GM20431 (cell line): Measurements from ENCODE around the gene DCT.

ENCODE experiments used
- in situ Hi-C: fragments of 300-500 bp; cut with MseI, MboI; formaldehyde crosslinking; loops from one replicate; pipeline ENCODE4 v1.15.0; 2020; ENCODE audit warnings: low sequenced_read_pairs; ENCODE audit not compliant: unreplicated experiment

Gene DCT

DNA sequence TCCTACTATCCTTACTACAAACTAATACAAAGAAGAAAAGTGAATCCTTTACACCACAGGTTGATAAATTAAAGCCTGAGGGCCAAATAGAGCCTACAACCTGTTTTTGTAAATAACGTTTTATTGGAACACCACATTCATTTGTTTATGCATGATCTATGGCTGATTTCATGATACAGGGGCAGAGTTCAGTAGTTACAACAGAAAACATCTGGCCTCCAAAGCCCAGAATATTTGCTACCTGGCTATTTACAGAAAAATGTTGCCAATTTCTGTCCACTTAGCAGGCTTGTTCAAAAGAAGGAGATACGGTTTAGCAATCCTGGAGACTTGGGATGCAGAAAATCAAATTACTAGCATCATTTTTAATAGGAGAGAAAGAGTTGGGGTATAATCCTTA is 24.1 kb downstream of the DCT start:
- in situ Hi-C loops = no loop called here

DNA sequence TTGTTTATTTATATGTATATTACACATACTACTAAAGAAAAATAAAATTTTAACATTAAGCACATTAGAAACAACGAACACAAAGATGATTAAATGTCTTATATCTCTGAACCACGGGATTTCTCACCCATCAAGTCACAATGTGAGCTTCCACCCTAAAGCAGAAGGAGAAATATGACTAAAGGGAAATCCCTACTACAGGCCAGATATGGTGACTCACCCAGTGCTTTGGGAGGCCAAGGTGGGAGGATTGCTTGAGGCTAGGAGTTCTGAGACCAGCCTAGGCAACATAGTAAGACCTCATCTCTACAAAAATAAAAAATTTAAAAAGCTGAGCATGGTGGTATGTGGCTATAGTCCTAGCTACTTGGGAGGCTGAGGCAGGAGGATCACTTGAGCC is 24.6 kb downstream of the DCT start:
- in situ Hi-C loops = no loop called here

DNA sequence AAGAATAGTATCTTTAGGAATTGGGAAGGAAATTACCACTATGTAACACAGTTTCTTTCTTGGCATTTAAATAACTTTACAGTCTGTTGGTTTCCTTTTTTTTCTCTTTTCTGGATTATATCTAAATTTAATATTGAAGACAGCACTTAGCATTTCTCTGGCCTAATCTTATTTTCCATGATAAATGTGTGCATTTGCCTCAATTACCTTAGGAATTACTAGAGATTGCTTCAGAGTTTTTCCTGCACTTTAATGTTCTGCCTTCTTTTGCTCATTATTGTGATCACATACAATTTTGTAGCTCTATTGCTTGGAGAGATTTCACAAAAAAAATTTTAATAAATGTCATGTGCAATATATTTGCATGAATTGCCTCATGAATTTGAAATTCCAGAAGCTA is 25.1 kb downstream of the DCT start:
- in situ Hi-C loops = no loop called here

DNA sequence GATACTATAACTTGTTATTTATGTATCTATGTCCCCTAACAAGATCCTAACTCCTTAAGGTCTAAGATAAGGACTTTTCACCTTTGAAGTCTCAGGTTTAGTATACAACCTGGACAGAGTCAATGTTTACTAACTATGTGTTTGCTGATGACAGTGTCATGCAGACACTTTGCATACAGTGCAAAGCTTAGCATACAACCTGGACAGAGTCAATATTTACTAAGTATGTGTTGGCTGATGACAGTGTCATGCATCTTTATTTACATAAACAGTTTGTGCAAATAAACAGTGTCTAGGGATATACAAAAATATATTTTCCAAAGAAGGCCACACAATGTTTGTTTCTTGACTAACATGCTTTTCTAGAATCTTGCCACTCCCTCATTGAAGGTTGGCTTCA is 34.7 kb downstream of the DCT start:
- in situ Hi-C loops = loop anchor here (25.0 kb wide), 1 partner anchor 167 kb away; the partner anchor contains the start of gene GPR180

DNA sequence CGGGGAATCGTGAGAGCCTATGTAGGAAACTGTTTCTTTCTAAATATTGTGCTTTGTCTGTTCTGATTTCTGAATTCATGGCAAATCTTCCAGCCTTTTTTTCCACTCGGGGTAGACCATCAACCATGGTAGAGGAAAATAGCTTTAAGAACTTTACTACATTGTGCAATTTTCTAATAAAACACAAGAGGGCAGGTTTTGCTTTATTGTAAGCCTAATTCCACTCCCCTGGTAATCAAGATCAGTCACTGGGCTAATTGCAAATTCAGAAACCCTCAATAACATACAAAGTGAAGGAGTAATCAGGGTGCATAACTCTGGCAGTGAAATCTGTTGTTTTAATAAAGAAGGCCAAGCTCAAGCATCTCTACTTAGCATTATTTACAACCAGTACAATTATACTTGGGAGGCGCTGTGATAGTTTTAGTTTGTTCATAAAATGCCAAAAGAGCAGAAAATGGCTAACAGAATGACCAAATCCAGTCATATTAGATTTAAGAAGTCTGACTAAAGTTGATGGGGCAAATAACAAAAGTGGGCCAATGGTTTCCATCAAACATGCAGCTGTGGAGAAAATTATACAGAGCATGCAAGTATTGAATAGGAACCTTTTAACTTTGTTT is 43.8 kb downstream of the DCT start:
- in situ Hi-C loops = loop anchor here (25.0 kb wide), 1 partner anchor 177 kb away; the partner anchor contains the start of gene GPR180

DNA sequence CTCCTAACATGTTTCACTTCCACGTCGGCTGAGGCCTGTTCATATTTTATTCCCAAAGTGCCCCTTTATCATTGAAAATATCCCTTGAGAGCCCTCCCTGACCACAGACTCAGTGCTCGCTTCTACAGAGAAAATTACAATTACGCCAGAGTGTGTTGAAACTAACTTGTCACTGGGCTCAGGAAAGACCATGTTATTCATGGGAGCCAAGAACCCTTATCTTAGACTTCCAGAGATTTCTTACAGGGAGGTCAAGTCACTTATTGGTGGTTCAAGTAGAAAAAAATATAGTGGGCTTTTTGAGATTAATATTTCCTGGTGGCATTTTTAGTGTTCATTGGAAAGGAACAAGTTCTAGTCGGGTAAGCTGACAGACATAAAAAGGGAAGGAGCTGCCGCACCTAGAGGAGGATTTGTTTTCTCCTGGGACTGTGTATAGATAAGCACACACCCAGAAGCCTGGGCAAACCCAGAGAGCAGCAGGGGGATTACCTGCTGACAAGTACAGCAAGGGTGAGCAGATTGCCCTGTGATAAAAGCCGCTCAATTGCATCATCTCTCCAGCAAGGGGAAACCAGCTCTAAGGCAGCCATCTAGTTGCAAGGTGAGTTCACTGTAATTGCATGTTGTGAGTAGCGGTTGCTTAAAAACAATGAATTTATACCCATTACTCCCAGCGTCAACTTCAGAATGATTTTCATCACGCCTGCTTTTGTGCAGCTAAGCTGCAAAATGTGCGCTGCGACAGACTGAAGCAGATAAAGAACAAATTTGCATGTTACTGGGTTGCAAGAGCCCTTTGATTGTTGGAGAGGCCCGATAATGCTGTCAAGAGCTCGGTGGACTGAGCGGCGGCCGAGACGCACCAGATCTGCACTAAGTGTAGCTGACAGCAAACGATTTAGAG is 46.2 kb downstream of the DCT start:
- in situ Hi-C loops = loop anchor here (25.0 kb wide), 1 partner anchor 179 kb away; the partner anchor contains the start of gene GPR180

DNA sequence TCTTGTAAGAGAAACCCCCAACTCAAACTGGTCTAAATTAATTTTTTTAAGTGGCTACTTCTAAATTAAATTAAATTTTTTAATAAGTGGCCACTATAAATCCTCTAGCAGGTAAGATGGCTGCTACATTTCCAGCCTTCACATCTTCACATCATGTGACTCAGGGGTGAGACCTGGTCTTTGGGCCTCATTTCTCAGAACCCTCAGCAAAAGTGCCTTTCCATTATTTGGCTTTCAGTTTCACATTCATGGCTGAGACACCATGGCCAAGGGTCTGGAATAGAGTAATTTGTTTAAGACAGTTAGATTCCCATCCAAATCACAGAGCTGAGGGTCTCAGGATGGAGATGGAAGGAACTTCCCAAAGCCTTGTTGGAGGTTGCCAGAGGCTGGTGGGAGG is 47.5 kb downstream of the DCT start:
- in situ Hi-C loops = loop anchor here (25.0 kb wide), 1 partner anchor 180 kb away; the partner anchor contains the start of gene GPR180

DNA sequence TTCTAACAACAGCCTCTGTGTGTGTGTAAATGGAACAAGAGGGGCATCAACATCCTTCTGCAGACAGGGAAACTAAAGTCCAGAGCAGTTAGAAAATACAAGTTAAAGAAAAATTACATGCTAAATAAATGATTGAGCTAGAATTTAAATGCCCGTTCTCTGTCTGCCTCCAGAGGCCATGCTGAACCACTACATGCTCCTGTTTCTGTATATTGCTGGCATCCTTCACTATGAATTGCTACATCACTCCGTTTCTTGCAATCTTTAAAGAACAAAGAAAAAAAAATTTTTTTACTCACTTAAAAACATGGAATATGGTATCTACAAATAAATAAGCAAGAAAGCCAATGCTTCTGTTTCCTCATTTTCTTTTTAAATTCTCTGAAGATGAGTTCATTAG is 47.9 kb downstream of the DCT start:
- in situ Hi-C loops = loop anchor here (25.0 kb wide), 1 partner anchor 181 kb away; the partner anchor contains the start of gene GPR180

DNA sequence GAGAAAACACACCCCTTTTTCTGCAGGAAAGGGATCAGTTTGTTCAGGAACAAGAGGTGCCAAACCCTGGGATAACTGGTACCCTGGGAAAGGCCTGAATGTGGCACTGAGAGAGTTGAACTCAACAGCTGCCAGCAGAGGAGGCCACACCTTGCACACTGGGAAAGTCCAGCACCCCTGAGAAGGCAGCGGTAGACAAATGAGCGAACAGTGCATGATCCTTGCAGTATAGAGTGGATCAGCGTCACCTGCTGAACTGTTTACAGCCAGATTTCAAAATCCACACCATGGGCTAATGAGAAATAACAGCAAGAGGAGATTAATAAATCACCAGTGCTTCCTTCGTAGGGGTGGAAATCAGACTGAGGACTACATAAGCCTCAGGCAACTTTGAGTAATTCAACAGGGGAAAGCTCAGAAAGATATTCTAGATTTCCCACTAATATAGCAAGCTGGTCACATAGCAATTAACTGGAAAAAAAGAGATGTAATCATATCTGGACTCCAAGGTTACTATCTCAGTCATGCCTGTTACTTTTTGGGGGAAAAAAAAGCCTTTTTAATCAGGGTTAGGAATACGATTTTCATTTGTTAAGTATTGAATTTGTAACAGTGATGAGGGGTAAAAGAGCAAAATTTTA is 52.0 kb downstream of the DCT start:
- in situ Hi-C loops = loop anchor here (25.0 kb wide), 1 partner anchor 185 kb away; the partner anchor contains the start of gene GPR180

DNA sequence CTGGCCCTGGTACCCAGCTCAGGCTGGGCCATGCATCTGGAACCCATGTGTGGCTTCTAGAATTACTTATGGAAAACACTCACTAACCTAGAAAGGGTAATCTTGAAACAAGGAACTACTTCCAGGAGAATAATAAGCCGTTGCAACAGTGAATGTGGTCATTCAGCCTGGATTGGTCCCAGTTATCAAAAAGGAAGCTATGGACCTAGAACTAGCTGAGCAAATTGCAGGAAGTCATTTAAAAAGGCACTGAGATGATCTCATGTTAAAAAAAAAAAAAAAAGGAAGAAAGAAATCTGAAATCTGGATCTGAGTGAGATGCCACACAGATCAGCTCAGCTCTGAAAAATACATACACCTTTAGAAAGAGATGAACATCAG is 59.6 kb downstream of the DCT start:
- in situ Hi-C loops = no loop called here

DNA sequence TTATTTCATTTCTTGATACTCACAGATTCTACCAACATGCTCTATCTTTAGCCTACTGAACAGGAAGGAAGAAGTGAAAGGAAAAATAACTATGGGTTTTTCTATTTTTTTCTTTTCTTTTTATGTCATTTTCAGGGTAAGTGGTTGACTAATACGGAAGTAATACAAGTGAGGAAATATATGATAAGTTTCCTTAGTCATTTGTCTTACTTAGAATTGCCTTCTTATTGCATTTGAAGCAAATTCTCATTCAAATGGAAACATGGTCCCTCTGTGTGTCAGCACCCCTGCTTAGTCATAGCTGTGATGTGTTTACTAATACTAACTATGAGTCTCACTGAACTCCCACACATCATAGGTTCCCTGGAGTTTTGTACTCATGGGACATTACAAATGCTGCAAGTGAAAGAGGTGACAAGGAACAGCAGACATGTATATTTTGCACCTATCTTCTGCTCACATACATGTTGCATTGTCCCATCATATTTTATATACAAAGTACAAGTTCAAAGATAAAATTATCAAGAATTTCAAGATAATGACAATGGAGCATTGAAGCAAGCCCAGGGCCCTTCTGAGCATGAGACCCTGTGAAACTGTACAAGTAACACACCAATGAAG is 60.1 kb downstream of the DCT start:
- in situ Hi-C loops = no loop called here

DNA sequence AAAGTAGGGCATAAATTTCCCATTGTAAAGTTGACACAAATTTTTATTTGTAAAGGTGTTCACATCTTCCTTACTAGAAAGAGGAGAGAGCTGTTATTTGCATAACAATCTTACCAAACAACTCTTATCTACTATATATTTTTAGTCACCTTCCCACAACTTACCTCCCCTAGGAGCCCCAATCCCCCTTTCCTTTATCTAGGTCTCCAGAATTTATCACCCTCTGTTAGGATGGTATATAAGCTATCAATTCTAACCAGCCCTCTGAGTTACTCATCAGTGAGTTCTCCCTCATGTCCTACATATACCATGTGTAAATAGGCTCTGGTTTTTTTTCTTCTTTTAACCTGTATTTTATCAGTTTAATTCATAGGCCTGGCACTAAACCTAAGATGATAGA is 62.2 kb downstream of the DCT start:
- in situ Hi-C loops = no loop called here

DNA sequence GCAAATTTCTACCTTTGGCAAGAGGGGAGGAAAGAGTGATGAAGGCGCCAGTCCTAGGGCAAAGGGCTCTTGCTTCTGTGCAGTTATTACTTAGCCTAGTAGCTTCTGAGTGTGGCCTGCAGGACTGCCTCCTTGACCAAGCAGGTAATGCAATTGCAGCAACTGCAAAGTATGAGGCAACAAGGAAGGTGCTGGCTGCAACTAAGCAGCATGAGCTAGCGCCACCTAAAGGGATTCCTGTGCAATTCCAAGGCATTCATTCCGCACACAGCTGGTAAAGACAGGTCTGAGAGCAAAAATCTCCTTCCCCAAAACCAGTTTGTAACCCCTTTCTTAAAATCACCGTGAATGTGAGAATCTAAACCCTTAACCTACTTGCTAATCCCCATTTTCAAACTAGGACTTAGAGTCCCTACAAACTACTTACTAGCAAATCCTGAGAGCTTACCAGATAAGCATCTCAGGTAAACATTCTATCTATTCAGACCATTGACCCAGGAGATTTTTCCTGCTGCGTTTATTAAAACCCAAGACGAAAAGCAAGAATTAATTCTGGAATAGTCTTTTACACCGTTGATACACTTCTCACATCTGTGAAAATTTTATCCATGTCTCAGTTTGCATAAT is 62.9 kb downstream of the DCT start:
- in situ Hi-C loops = no loop called here

DNA sequence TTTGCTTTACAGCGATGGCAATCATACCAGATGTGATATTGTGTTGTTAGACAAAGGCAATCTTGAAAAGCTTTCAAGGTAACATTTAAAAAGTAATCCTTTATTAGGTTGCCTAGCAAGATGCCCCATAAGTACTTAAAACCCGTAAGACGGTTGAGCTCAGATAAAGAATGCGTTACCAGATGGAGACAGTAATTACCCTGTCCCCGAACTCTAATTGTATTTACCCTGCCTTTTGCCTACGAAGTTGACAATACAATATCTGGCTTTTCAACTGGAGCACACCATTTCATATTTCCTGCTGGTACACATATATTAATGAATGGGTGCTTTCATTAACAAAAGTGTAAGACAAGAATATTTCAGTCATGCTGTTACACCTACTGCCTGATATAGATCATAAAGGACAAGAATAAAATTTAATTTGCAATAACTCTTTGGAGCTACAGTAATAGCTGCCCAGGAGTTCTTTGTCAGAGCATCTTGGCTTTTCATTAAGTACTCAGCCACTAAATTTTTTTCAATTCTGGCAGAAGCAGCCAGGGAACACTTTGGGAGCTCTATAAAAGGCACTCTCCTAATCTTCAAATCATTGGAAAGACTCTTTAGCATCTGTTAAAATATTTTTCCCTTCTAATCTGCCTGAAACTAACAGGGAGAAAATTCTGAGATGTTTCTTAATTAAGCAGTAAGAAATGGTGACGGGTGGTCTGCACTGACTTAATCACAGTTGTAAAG is 63.8 kb downstream of the DCT start:
- in situ Hi-C loops = no loop called here

DNA sequence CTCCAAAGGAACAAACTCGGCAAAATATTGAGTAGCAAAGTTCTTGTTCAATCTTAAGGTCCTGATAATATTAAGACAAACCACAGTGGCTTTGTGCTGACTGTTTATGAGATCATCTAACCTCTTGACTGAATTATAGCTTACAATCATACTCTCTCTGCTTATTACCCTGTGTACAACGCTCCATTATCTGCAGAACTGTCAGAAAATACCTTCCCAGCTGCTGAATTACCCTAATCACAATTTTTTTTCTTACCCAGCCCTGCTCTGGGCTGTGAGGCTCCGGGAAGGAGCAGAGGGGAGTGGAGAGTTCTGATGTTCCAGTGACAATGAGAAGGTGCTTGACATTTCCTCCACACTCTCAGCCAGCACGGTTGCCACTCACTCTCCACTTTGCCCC is 64.8 kb downstream of the DCT start:
- in situ Hi-C loops = no loop called here

DNA sequence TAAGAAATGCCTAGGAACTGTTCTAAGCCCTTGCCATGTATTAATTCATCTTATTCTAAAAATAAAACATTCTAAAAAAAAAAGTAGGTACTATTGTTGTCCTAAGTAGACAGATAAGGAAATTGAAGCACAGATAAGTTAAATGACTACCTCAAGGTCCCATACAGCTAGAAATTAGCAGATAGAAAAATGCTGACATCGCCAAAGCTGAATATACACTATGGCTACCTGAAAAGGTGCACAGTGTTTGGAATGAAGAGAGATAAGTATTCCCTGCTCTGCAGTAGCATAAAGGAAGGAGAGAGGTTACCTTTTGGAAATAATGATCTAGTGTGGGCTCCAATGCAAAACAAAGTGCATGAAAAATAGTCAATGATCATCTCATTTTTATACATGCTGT is 65.3 kb downstream of the DCT start:
- in situ Hi-C loops = no loop called here

DNA sequence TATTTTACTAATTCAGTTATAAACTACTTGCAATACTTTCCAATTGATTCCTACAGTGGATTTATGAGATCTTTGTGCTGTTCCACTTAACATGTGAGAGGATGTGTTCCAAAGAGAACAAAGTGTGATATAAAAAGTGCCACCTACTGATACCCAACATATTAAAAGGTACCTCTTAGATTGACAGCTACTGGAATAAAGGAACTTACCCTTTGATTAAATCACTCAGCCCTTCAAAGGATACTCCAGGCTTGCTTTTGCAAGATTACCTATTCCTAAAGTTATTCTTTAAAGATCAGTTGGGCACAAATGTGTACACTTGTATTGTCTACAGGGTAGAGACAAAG is 65.9 kb downstream of the DCT start:
- in situ Hi-C loops = no loop called here

DNA sequence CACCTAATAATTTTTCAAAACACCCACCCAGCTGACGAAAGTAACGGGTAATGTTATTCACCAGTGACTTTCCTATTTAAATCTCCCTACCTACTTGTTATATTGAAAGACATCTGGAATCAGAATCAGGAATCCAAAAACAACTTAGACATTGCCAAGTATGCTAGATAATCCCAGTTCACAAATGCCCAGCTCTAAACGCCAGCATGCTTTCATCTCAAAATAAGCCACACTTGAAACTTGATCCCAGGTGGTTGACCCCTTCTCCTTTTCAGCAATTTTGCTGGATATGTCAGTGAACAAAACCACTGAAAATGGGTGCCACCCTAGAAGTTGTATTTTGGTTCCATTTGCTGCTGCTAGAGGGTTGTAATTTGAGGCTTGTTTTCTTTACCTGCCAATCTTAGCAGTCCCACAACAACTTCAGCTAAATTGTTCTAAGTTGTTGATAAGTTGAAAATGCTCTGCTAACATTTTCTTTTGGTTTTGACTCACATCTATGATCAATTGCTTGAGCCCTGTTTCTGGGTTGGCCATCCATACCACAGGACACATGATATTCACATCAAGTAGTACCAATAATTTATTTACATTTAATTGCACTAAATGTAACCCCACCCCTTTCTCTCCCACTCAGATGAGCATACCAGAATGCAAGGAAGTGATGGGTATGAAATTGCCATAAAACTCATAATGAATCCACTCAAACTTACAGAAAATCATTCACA is 66.4 kb downstream of the DCT start:
- in situ Hi-C loops = no loop called here

DNA sequence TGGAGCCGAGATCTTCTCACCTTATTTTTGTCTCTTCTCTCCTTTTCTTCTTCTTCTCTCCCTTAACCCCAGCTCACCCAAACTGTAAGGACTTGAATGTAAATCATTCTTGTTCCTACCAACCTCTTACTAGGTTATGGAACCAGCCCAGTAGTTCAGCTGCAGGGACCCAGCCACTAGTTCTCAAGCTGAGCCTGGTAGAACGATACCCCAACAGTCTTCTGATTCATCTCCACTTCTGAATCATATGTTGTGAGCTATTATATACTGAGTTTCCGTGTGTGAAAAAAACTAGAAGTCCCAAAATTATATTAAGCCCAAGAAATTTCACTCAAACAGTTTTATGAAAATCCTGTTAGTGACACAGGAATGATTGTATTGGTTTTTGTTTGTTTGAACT is 67.7 kb downstream of the DCT start:
- in situ Hi-C loops = no loop called here
